GM12864 (cell line): Measurements from ENCODE around the gene CYTH1.

Experiments used
- DNase-seq: peaks from one replicate; pipeline ENCODE4 v3.0.0-alpha.2; 2011; ENCODE audit warnings: low read depth
- H3K4me3 ChIP-seq: 2 replicates; pipeline ENCODE4 v1.5.1; 2011; ENCODE audit warnings: mild to moderate bottlenecking, low read depth, low read length, control low read depth
- TF ChIP-seq, protein P1 (sequence below): IDR thresholded peaks from 2 replicates; pipeline ENCODE4 v1.5.1; 2011; ENCODE audit warnings: low read depth, mild to moderate bottlenecking, moderate library complexity, low read length, control low read depth, inconsistent platforms; ENCODE audit errors: missing control alignments

CYTH1 gene

DNA sequence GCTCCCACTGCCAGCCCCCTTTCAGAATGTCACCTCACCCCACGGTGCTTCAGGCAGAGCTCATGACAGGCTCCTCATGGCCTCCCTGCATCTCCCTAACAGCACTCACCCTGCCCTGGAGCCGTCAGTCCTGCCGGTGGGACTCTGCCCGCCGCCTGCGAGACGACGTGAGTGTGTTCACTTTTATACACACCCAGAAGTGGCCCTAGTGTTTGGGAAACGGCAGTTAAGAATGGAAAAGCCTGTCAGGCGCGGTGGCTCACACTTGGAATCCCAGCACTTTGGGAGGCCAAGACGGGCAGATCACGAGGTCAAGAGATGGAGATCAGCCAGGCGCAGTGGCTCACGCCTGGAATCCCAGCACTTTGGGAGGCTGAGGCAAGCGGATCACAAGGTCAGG, 12.3 kb upstream of the CYTH1 start:
- TF ChIP-seq, protein P1, sequence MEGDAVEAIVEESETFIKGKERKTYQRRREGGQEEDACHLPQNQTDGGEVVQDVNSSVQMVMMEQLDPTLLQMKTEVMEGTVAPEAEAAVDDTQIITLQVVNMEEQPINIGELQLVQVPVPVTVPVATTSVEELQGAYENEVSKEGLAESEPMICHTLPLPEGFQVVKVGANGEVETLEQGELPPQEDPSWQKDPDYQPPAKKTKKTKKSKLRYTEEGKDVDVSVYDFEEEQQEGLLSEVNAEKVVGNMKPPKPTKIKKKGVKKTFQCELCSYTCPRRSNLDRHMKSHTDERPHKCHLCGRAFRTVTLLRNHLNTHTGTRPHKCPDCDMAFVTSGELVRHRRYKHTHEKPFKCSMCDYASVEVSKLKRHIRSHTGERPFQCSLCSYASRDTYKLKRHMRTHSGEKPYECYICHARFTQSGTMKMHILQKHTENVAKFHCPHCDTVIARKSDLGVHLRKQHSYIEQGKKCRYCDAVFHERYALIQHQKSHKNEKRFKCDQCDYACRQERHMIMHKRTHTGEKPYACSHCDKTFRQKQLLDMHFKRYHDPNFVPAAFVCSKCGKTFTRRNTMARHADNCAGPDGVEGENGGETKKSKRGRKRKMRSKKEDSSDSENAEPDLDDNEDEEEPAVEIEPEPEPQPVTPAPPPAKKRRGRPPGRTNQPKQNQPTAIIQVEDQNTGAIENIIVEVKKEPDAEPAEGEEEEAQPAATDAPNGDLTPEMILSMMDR: no peak
- no peak overlapping the region for H3K4me3 ChIP-seq
- no peak for DNase-seq

DNA sequence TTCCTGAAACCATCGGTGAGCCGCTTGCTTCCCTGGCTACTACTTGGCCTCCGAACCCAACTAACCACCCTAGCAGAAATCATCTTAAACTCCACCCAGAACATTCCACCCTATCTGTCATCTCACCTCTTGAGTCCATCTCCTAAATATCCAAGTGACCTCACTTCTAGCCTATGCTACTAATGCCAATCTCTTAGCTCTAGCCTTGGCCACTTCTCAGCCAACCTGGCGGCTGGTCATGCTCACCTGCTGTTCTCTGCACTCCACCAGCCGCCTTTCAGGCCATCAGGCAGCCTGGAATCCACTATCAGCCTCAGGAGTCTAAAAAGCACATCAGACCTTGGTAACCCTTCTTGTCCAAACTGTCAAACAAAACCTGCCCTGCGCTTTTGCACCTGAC, 11.9 kb upstream of the CYTH1 start:
- H3K4me3 ChIP-seq: no peak overlapping the region
- no peak for DNase-seq
- TF ChIP-seq, protein P1: no peak

DNA sequence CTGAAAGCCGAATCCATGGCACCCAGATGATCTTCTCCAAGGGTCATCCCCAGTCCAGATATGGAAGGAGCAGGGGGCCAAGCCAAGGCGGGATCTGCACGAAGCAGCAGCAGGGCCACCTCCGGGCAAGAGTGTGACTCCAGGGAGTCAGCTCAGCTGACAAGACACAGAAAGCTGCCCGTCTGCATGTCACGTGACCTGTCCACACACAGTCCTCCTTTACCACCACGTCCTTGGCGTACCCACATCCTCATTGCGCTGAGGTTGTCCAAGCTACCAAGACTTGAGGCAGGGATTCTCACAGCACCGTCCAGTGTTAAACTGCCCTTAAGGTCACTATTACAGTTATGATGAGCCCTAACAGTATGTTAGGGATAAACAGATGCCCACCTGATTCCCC, 11.3 kb upstream of the CYTH1 start:
- no peak overlapping the region for H3K4me3 ChIP-seq
- TF ChIP-seq, protein P1: no peak
- DNase-seq: no peak

DNA sequence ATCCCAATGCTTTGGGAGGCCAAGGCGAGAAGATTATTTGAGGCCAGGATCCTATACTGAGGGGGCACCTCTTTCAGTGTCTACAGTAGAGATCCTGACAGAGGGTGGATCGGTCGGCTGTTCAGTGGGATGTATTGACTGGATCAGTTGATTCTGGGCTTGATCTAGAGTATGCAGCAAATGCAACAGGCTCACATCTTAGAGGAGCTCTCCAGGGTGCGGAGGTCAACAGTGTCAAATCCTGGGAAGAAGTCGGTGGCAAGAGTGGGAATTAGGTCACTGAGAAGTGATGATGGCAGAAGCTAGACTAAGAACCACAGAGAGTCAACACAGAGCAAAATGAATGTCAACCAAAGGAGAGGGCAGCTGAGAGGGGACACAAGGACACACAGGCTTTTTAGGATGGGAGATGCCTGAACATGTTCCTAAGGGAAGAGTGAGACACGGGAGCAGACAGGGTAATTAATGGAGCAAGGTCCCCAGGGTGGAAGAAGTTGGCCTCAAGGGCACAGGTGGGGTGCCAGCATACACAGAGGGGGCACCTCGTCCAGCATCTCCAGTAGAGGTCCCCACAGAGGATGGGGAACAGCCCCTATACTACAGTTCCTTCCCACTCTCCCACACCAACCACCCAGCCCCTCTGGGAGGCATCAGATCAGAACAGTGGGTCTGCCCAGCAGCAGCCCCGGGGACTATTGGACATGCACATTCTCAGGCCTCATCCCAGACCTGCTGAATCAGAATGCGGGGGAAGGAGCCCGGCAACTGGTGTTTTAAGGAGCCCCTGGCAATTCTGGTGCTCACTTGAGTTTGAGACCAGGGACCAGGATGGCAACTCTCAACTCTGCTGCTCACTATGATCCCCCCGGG, 10.0 kb upstream of the CYTH1 start:
- no peak for DNase-seq
- H3K4me3 ChIP-seq: no peak overlapping the region
- TF ChIP-seq, protein P1: no peak

DNA sequence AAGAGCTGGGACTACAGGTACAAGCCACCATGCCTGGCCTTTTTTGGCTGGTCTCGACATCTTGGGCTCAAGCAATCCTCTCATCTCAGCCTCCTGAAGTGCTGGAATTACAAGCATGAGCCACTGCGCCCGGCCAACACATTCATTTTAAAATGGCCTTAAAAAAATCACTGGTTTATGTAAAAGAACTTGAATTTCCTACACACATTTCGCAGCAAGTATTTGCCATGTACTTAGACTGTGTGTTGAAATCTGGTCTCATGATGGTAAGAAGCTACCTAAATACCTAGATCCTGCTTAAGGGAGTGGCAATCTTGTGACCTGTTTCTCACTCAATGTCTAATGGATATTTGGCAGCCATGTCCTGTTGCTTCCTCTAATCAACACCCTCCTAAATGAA, 8.5 kb upstream of the CYTH1 start:
- H3K4me3 ChIP-seq: no peak overlapping the region
- no peak for DNase-seq
- TF ChIP-seq, protein P1: no peak

DNA sequence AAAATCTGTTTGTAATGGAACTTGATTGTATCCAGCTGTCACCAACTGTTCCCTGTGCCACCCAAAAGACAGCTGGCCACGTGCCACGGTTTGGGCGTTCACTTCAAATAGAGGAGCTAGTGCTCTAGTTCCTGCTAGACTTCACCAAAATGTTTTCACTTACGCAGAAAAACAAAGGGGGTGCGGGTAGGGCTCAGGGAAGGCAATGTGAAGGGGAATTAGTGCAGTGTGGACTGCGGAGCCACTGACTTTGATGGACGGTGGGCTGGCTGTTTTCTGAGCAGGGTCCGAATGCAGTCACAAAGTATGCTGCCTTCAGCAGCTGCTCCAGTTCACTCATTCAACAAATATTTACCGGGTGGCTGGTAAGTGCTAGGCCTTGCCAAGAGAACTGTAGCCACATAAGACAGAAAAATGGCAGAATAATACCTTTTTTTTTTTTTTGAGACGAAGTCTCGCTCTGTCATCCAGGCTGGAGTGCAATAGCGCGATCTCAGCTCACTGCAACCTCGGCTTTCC, 7.6 kb upstream of the CYTH1 start:
- TF ChIP-seq, protein P1: no peak
- no peak for DNase-seq
- no peak overlapping the region for H3K4me3 ChIP-seq
